AG09309 (cell line): ENCODE measurements around the gene RAPGEFL1.

Experiments
- DNase-seq: peaks from one replicate; pipeline ENCODE4 v3.0.0-alpha.2; 2010; ENCODE audit warnings: low read depth
- H3K4me3 ChIP-seq: 2 replicates; pipeline ENCODE4 v1.5.1; 2011; ENCODE audit warnings: mild to moderate bottlenecking, low read depth, low read length, moderate library complexity; ENCODE audit not compliant: control insufficient read depth
- CTCF ChIP-seq: IDR thresholded peaks from 2 replicates; pipeline ENCODE4 v1.5.1; 2011; ENCODE audit warnings: mild to moderate bottlenecking, low read depth, low read length, inconsistent platforms; ENCODE audit not compliant: insufficient read depth, control insufficient read depth; ENCODE audit errors: missing control alignments

The RAPGEFL1 gene

GRCh38 chr17:40243761-40244160 is 66.5 kb downstream of the RAPGEFL1 start:
- no peak overlapping the region for H3K4me3 ChIP-seq
- no peak for DNase-seq
- no peak for TF ChIP-seq CTCF

GRCh38 chr17:40244255-40244654 is 67.0 kb downstream of the RAPGEFL1 start:
- no peak for TF ChIP-seq CTCF
- DNase-seq = no peak

More at GRCh38 chr17:40244255-40244654, 67.0 kb downstream of the RAPGEFL1 start:
- no peak overlapping the region for H3K4me3 ChIP-seq
